Measurements from ENCODE around the gene RBFOX1. TPM values are rescaled to one million over a fixed set of nuclear protein-coding genes. Genes with fewer than 3 reads are reported as not detected.

The RBFOX1 gene
- total RNA-seq, 4 donors from 2014 or later: not detected

DNA sequence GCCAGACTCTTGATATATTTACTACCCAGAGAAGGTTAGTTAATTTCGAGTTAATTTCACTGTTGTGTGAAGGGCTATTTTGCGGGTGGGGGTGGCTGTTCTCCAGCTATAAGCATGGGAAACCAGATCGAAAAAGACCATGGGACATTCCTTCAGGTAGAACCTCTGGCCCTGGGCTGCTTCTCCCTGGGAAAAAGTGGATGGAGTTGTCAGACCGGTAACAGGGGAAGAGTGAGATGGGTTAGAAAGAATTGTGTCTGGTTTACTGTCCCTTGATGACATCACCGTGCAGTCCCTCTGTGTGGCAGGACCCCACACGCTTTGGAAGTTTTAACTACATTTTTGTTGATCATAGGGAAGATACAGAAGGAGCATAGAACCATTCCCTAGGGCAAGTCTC, 296.3 kb downstream of the RBFOX1 start:
- no peak overlapping the region for H3K27ac ChIP-seq (replicated peaks in 1 of 4)
- no peak overlapping the region for H3K4me3 ChIP-seq
- TF ChIP-seq EP300 (IDR thresholded peaks at IDR 0.05): no peak
- TF ChIP-seq, protein P1, sequence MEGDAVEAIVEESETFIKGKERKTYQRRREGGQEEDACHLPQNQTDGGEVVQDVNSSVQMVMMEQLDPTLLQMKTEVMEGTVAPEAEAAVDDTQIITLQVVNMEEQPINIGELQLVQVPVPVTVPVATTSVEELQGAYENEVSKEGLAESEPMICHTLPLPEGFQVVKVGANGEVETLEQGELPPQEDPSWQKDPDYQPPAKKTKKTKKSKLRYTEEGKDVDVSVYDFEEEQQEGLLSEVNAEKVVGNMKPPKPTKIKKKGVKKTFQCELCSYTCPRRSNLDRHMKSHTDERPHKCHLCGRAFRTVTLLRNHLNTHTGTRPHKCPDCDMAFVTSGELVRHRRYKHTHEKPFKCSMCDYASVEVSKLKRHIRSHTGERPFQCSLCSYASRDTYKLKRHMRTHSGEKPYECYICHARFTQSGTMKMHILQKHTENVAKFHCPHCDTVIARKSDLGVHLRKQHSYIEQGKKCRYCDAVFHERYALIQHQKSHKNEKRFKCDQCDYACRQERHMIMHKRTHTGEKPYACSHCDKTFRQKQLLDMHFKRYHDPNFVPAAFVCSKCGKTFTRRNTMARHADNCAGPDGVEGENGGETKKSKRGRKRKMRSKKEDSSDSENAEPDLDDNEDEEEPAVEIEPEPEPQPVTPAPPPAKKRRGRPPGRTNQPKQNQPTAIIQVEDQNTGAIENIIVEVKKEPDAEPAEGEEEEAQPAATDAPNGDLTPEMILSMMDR (IDR thresholded peaks at IDR 0.05): no peak
- H3K4me1 ChIP-seq: no peaks in the 10 kb centered on the region
- WGBS: 80% methylated on average over 6 of the region's 6 CpGs
- H3K27me3 ChIP-seq: no peaks in the 10 kb centered on the region
- H3K36me3 ChIP-seq: peaks cover 0 to 7% (median 0%) of the 10 kb centered on the region in 4 donors
- H3K9me3 ChIP-seq: no peaks in the 10 kb centered on the region
- intact Hi-C loops (cut with DNase I): no loop called here
- DNase-seq (ENCODE audit: extremely low spot score): no peak

DNA sequence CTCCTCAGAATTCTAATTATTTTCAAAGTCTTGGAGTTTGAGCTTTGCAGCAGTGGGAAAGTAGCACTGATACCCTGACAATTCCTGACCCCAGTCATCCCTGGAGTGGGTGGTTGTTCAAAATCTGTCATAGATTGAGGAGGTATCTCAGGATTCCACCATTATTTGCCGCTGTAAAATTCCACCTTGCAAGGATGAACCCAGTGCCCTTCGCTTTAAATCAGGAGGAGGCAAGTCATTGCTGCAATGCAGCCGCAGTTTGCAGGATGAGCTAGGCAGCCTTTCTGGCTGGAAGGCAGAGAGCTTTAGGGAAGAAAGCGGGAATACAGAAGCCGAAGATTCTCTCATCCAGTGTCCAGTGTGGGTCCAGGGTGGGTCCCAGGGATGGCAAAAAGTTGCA, 296.9 kb downstream of the RBFOX1 start:
- intact Hi-C loops (cut with DNase I): no loop called here
- Histone ChIP-seq H3K36me3 (peaks cover 0 to 7% (median 0%) of the 10 kb centered on the region in 4 donors), H3K27ac (replicated peaks in 1 of 4) (no peak overlapping the region), H3K27me3 (no peaks in the 10 kb centered on the region), H3K4me3 (no peak overlapping the region), H3K9me3 (no peaks in the 10 kb centered on the region), H3K4me1 (no peaks in the 10 kb centered on the region)
- no peak for DNase-seq (ENCODE audit: extremely low spot score)
- WGBS: 90% methylated on average over 5 of the region's 5 CpGs
- TF ChIP-seq EP300 (IDR thresholded peaks at IDR 0.05): no peak
- no peak for TF ChIP-seq POLR2A (IDR thresholded peaks at IDR 0.05; ENCODE audit: low read depth)
- TF ChIP-seq, protein P1 (IDR thresholded peaks at IDR 0.05): no peak
- no peak for TF ChIP-seq POLR2AphosphoS5 (IDR thresholded peaks at IDR 0.05)

DNA sequence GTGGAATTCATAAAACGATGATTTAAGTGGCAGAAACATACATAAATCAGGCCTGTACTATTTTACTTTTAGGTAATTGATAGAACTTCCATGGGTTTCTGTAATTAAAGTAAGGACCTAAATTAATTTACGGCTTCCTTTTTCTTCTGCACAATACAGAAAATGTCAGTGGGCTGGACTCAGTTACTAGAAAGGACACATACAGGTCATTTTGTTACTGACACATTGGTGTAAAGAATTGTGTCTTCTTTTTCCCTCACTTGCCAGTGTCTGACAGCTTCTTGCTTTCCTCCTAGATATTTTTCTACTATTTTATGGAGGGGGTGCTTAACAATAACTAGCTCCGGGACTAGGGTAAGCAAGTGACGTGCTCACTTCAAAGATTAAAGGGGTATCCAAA, 304.8 kb downstream of the RBFOX1 start:
- H3K27ac ChIP-seq (replicated peaks in 1 of 4): no peak overlapping the region
- intact Hi-C loops (cut with DNase I): no loop called here
- TF ChIP-seq EP300 (IDR thresholded peaks at IDR 0.05) (no peak), POLR2AphosphoS5 (IDR thresholded peaks at IDR 0.05) (no peak), POLR2A (IDR thresholded peaks at IDR 0.05; ENCODE audit: low read depth) (no peak)
- TF ChIP-seq, protein P1 (IDR thresholded peaks at IDR 0.05): no peak
- no peaks in the 10 kb centered on the region for H3K27me3 ChIP-seq
- H3K4me1 ChIP-seq: no peaks in the 10 kb centered on the region
- H3K36me3 ChIP-seq: no peaks in the 10 kb centered on the region
- no peak overlapping the region for H3K4me3 ChIP-seq
- no peak for DNase-seq (ENCODE audit: extremely low spot score)
- 62% methylated on average over 4 of the region's 4 CpGs for WGBS
- peaks cover 0 to 7% (median 0%) of the 10 kb centered on the region in 4 donors for H3K9me3 ChIP-seq

DNA sequence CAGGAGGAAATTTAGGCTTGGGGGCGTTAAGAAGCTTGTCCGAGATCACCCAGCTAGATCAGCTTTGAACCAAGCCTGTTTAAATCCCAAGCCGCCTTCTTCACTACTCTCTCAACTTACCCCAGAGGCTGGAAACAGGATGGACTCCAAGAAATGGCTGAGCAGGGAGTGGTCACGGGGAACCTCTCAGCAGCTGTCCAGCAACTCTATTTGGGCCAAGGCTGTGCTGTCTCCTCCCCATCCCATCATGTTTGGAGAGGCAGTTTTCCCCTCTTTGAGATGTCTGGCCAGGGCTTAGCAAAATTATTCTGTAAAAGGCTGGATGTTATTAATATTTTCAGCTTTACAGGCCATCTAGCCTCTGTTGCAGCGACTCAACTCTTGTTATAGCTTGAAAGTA, 305.7 kb downstream of the RBFOX1 start:
- intact Hi-C loops (cut with DNase I): no loop called here
- no peak for TF ChIP-seq POLR2A (IDR thresholded peaks at IDR 0.05; ENCODE audit: low read depth)
- TF ChIP-seq POLR2AphosphoS5 (IDR thresholded peaks at IDR 0.05): no peak
- TF ChIP-seq, protein P1 (IDR thresholded peaks at IDR 0.05): no peak
- no peak for TF ChIP-seq EP300 (IDR thresholded peaks at IDR 0.05)
- 84% methylated on average over 5 of the region's 5 CpGs for WGBS

DNA sequence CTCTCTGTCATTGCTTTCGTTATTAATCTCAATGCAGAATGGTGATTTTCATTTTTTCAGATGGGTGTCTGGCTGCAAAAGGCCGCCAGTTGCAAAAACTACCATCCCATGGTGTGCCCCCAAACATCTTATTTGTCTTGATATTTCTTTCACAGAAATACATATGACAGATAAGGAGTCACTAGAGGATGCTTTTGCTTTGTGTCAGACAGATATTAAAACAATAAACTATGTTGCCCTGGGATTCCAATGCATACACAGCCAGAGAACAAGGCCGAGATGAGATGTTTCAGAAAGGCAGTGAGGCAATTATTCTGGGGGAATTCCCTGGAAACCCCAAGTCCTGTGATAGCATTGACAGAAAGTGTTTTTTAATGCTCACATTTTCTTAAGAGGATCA, 307.7 kb downstream of the RBFOX1 start:
- no peaks in the 10 kb centered on the region for H3K4me1 ChIP-seq
- intact Hi-C loops (cut with DNase I): no loop called here
- DNase-seq (ENCODE audit: extremely low spot score): no peak
- H3K4me3 ChIP-seq: no peak overlapping the region
- H3K27me3 ChIP-seq: no peaks in the 10 kb centered on the region
- H3K36me3 ChIP-seq: no peaks in the 10 kb centered on the region
- no peak overlapping the region for H3K27ac ChIP-seq (replicated peaks in 1 of 4)
- WGBS: 52% methylated on average over 3 of the region's 3 CpGs
- TF ChIP-seq, protein P1 (IDR thresholded peaks at IDR 0.05): no peak
- TF ChIP-seq POLR2A (IDR thresholded peaks at IDR 0.05; ENCODE audit: low read depth): no peak
- TF ChIP-seq EP300 (IDR thresholded peaks at IDR 0.05): no peak
- TF ChIP-seq POLR2AphosphoS5 (IDR thresholded peaks at IDR 0.05): no peak
- H3K9me3 ChIP-seq: peaks cover 0 to 7% (median 0%) of the 10 kb centered on the region in 4 donors

More for the DNA sequence above, 305.7 kb downstream of the RBFOX1 start:
- peaks cover 0 to 7% (median 0%) of the 10 kb centered on the region in 4 donors for H3K9me3 ChIP-seq
- no peak for DNase-seq (ENCODE audit: extremely low spot score)
- no peak overlapping the region for H3K27ac ChIP-seq (replicated peaks in 1 of 4)
- no peak overlapping the region for H3K4me3 ChIP-seq
- H3K4me1 ChIP-seq: no peaks in the 10 kb centered on the region
- H3K27me3 ChIP-seq: no peaks in the 10 kb centered on the region
- H3K36me3 ChIP-seq: no peaks in the 10 kb centered on the region
